WTC11 (cell line): ENCODE results near the gene KCNT1.

Source experiments
- ATF1 ChIP-seq: sonication (generic); formaldehyde crosslinking; IDR thresholded peaks from 2 replicates; pipeline ENCODE4 v1.8.1; 2023; ENCODE audit warnings: mild to moderate bottlenecking, moderate library complexity, missing genetic modification reagents
- CTCF ChIP-seq: fragments of 200-600 bp; IDR thresholded peaks from 2 replicates; pipeline ENCODE4 v1.8.0; 2022; ENCODE audit warnings: antibody characterized with exemption
- ELF4 ChIP-seq: sonication (generic); formaldehyde crosslinking; IDR thresholded peaks from 2 replicates; pipeline ENCODE4 v1.8.1; 2022; ENCODE audit warnings: low read depth, mild to moderate bottlenecking, moderate library complexity, missing genetic modification reagents
- FOXP4 ChIP-seq: sonication (generic); formaldehyde crosslinking; IDR thresholded peaks from 2 replicates; pipeline ENCODE4 v1.8.0; 2022; ENCODE audit warnings: mild to moderate bottlenecking, missing genetic modification reagents
- GABPB1 ChIP-seq: sonication (generic); formaldehyde crosslinking; IDR thresholded peaks from 2 replicates; pipeline ENCODE4 v1.8.1; 2023; ENCODE audit warnings: mild to moderate bottlenecking, missing genetic modification reagents
- RELA ChIP-seq: sonication (generic); formaldehyde crosslinking; IDR thresholded peaks from 2 replicates; pipeline ENCODE4 v1.8.1; 2022; ENCODE audit warnings: missing genetic modification reagents, mild to moderate bottlenecking, borderline replicate concordance
- TEAD4 ChIP-seq: sonication (generic); formaldehyde crosslinking; IDR thresholded peaks from 2 replicates; pipeline ENCODE4 v1.8.0; 2022; ENCODE audit warnings: mild to moderate bottlenecking, missing genetic modification reagents
- TP53 ChIP-seq: sonication (generic); formaldehyde crosslinking; IDR thresholded peaks from 2 replicates; pipeline ENCODE4 v1.8.1; 2023; ENCODE audit warnings: mild to moderate bottlenecking, missing genetic modification reagents
- USF1 ChIP-seq: sonication (generic); formaldehyde crosslinking; IDR thresholded peaks from 2 replicates; pipeline ENCODE4 v1.8.0; 2022; ENCODE audit warnings: mild to moderate bottlenecking, missing genetic modification reagents
- ZBTB21 ChIP-seq: sonication (generic); formaldehyde crosslinking; IDR thresholded peaks from 2 replicates; pipeline ENCODE4 v1.8.1; 2023; ENCODE audit warnings: mild to moderate bottlenecking, missing genetic modification reagents, borderline replicate concordance
- ZNF512 ChIP-seq: sonication (generic); formaldehyde crosslinking; IDR thresholded peaks from 2 replicates; pipeline ENCODE4 v1.8.1; 2022; ENCODE audit warnings: missing genetic modification reagents, borderline replicate concordance
- TF ChIP-seq, protein P1 (sequence below): sonication (generic); formaldehyde crosslinking; IDR thresholded peaks from 2 replicates; pipeline ENCODE4 v1.8.1; 2022; ENCODE audit warnings: low read depth, missing genetic modification reagents, borderline replicate concordance
- TF ChIP-seq, protein P2 (sequence below): fragments of 250-450 bp; sonication (Bioruptor Pico); IDR thresholded peaks from 2 replicates; pipeline ENCODE4 v2.1.2; 2022; ENCODE audit warnings: mild to moderate bottlenecking, moderate library complexity
- TF ChIP-seq, protein P3 (sequence below): sonication (generic); formaldehyde crosslinking; IDR thresholded peaks from 2 replicates; pipeline ENCODE4 v1.8.0; 2023; ENCODE audit warnings: mild to moderate bottlenecking, missing genetic modification reagents

- TF ChIP-seq CTCF (no peak), ZNF512 (CRISPR knock-in tag) (no peak), RELA (CRISPR knock-in tag) (no peak), GABPB1 (no peak), ZBTB21 (CRISPR knock-in tag) (no peak), TEAD4 (CRISPR knock-in tag) (no peak), ELF4 (CRISPR knock-in tag) (no peak), FOXP4 (CRISPR knock-in tag) (no peak), USF1 (CRISPR knock-in tag) (no peak), TP53 (CRISPR knock-in tag) (no peak), ATF1 (CRISPR knock-in tag) (no peak)
- TF ChIP-seq, protein P1, sequence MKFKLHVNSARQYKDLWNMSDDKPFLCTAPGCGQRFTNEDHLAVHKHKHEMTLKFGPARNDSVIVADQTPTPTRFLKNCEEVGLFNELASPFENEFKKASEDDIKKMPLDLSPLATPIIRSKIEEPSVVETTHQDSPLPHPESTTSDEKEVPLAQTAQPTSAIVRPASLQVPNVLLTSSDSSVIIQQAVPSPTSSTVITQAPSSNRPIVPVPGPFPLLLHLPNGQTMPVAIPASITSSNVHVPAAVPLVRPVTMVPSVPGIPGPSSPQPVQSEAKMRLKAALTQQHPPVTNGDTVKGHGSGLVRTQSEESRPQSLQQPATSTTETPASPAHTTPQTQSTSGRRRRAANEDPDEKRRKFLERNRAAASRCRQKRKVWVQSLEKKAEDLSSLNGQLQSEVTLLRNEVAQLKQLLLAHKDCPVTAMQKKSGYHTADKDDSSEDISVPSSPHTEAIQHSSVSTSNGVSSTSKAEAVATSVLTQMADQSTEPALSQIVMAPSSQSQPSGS (CRISPR knock-in tag), result no peak
- TF ChIP-seq, protein P2, sequence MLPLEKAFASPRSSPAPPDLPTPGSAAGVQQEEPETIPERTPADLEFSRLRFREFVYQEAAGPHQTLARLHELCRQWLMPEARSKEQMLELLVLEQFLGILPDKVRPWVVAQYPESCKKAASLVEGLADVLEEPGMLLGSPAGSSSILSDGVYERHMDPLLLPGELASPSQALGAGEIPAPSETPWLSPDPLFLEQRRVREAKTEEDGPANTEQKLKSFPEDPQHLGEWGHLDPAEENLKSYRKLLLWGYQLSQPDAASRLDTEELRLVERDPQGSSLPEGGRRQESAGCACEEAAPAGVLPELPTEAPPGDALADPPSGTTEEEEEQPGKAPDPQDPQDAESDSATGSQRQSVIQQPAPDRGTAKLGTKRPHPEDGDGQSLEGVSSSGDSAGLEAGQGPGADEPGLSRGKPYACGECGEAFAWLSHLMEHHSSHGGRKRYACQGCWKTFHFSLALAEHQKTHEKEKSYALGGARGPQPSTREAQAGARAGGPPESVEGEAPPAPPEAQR, result no peak
- TF ChIP-seq, protein P3, sequence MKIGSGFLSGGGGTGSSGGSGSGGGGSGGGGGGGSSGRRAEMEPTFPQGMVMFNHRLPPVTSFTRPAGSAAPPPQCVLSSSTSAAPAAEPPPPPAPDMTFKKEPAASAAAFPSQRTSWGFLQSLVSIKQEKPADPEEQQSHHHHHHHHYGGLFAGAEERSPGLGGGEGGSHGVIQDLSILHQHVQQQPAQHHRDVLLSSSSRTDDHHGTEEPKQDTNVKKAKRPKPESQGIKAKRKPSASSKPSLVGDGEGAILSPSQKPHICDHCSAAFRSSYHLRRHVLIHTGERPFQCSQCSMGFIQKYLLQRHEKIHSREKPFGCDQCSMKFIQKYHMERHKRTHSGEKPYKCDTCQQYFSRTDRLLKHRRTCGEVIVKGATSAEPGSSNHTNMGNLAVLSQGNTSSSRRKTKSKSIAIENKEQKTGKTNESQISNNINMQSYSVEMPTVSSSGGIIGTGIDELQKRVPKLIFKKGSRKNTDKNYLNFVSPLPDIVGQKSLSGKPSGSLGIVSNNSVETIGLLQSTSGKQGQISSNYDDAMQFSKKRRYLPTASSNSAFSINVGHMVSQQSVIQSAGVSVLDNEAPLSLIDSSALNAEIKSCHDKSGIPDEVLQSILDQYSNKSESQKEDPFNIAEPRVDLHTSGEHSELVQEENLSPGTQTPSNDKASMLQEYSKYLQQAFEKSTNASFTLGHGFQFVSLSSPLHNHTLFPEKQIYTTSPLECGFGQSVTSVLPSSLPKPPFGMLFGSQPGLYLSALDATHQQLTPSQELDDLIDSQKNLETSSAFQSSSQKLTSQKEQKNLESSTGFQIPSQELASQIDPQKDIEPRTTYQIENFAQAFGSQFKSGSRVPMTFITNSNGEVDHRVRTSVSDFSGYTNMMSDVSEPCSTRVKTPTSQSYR (CRISPR knock-in tag), result no peak
Observed at GRCh38 chr9:135777623-135778177, 75.7 kb downstream of the KCNT1 start.
